ENCODE measurements around the gene RAI1. TPM values are rescaled to one million over a fixed set of nuclear protein-coding genes. Genes with fewer than 3 reads are reported as not detected.

Gene RAI1
- total RNA-seq, 1 experiment from 2014 or later, result 86.3 TPM

DNA sequence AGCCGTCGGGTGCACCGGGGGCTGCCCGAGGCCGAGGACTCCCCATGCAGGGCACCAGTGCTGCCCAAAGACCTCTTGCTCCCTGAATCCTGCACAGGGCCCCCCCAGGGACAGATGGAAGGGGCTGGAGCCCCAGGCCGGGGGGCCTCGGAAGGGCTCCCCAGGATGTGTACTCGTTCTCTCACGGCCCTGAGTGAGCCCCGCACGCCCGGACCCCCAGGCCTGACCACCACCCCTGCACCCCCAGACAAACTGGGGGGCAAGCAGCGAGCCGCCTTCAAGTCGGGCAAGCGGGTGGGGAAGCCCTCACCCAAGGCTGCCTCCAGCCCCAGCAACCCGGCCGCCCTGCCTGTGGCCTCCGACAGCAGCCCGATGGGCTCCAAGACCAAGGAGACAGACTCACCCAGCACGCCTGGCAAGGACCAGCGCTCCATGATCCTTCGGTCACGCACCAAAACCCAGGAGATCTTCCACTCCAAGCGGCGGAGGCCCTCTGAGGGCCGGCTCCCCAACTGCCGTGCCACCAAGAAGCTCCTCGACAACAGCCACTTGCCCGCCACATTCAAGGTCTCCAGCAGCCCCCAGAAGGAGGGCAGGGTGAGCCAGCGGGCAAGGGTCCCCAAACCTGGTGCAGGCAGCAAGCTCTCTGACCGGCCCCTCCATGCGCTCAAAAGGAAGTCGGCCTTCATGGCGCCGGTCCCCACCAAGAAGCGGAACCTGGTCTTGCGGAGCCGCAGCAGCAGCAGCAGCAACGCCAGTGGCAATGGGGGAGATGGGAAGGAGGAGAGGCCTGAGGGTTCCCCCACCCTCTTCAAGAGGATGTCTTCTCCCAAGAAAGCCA, 114.9 kb downstream of the RAI1 start:
- ChIA-PET CTCF (no interaction called here), POLR2A (ENCODE audit: unreplicated experiment) (interaction anchor here (0.5 kb wide), 1 partner anchor 150 kb away, joined by 9 read pairs; no protein-coding TSS in a partner anchor)
- Histone ChIP-seq H3K9me3 (ENCODE audit: insufficient read depth, low read depth) (no peaks in the 10 kb centered on the region), H3K4me1 (replicated peaks; ENCODE audit: insufficient read depth) (no peaks in the 10 kb centered on the region), H3K4me3 (no peak overlapping the region), H3K4me2 (no peak overlapping the region), H4K20me1 (ENCODE audit: insufficient read depth) (peaks cover 92% of the 10 kb centered on the region), H3K79me2 (ENCODE audit: low read depth) (no peaks in the 10 kb centered on the region), H3K27ac (no peak overlapping the region), H2AFZ (no peak overlapping the region), H3K27me3 (ENCODE audit: insufficient read depth, low read depth) (no peaks in the 10 kb centered on the region), H3K36me3 (ENCODE audit: low read depth) (0 out of 2 replicates have a peak, but pooled peaks cover 4% of the 10 kb centered on the region), H3K9me2 (ENCODE audit: insufficient read depth) (no peaks in the 10 kb centered on the region), H3F3A (ENCODE audit: insufficient read depth, low read depth) (no peaks in the 10 kb centered on the region)
- intact Hi-C loops (cut with micrococcal nuclease; ENCODE audit: unreplicated experiment), result no loop called here
- TF ChIP-seq, protein P1, sequence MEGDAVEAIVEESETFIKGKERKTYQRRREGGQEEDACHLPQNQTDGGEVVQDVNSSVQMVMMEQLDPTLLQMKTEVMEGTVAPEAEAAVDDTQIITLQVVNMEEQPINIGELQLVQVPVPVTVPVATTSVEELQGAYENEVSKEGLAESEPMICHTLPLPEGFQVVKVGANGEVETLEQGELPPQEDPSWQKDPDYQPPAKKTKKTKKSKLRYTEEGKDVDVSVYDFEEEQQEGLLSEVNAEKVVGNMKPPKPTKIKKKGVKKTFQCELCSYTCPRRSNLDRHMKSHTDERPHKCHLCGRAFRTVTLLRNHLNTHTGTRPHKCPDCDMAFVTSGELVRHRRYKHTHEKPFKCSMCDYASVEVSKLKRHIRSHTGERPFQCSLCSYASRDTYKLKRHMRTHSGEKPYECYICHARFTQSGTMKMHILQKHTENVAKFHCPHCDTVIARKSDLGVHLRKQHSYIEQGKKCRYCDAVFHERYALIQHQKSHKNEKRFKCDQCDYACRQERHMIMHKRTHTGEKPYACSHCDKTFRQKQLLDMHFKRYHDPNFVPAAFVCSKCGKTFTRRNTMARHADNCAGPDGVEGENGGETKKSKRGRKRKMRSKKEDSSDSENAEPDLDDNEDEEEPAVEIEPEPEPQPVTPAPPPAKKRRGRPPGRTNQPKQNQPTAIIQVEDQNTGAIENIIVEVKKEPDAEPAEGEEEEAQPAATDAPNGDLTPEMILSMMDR (conservative IDR thresholded peaks at IDR 0.05), result no peak
- no peak for TF ChIP-seq EZH2 (IDR thresholded peaks at IDR 0.05; ENCODE audit: low read depth)
- BruUV-seq (replicated peaks), result no TSS peak
- DNase-seq, result no peak

- Histone ChIP-seq H3K27me3 (ENCODE audit: insufficient read depth, low read depth) (no peaks in the 10 kb centered on the region), H2AFZ (no peak overlapping the region), H3K4me3 (no peak overlapping the region), H3K4me2 (no peak overlapping the region), H3K27ac (no peak overlapping the region), H4K20me1 (ENCODE audit: insufficient read depth) (peaks cover 91% of the 10 kb centered on the region), H3K9me2 (ENCODE audit: insufficient read depth) (no peaks in the 10 kb centered on the region), H3K36me3 (ENCODE audit: low read depth) (0 out of 2 replicates have a peak, but pooled peaks cover 4% of the 10 kb centered on the region), H3F3A (ENCODE audit: insufficient read depth, low read depth) (no peaks in the 10 kb centered on the region), H3K4me1 (replicated peaks; ENCODE audit: insufficient read depth) (no peaks in the 10 kb centered on the region), H3K79me2 (ENCODE audit: low read depth) (no peaks in the 10 kb centered on the region), H3K9me3 (ENCODE audit: insufficient read depth, low read depth) (no peaks in the 10 kb centered on the region)
- POLR2A ChIA-PET (ENCODE audit: unreplicated experiment), result no interaction called here
- CTCF ChIA-PET, result no interaction called here
- no TSS peak for BruUV-seq (replicated peaks)
- DNase-seq, result no peak
- TF ChIP-seq EZH2 (IDR thresholded peaks at IDR 0.05; ENCODE audit: low read depth), result no peak
- TF ChIP-seq, protein P1 (conservative IDR thresholded peaks at IDR 0.05), result no peak
- intact Hi-C loops (cut with micrococcal nuclease; ENCODE audit: unreplicated experiment), result no loop called here
Observed at GRCh38 chr17:17796787-17797061, 115.5 kb downstream of the RAI1 start.

- Histone ChIP-seq H3K27me3 (ENCODE audit: insufficient read depth, low read depth) (no peaks in the 10 kb centered on the region), H3K36me3 (ENCODE audit: low read depth) (0 out of 2 replicates have a peak, but pooled peaks cover 4% of the 10 kb centered on the region), H3F3A (ENCODE audit: insufficient read depth, low read depth) (no peaks in the 10 kb centered on the region), H3K9me2 (ENCODE audit: insufficient read depth) (no peaks in the 10 kb centered on the region), H2AFZ (no peak overlapping the region), H3K9me3 (ENCODE audit: insufficient read depth, low read depth) (no peaks in the 10 kb centered on the region), H3K79me2 (ENCODE audit: low read depth) (no peaks in the 10 kb centered on the region), H4K20me1 (ENCODE audit: insufficient read depth) (peaks cover 91% of the 10 kb centered on the region), H3K4me3 (no peak overlapping the region), H3K27ac (no peak overlapping the region), H3K4me1 (replicated peaks; ENCODE audit: insufficient read depth) (no peaks in the 10 kb centered on the region), H3K4me2 (no peak overlapping the region)
- CTCF ChIA-PET, result no interaction called here
- BruUV-seq (replicated peaks), result TSS peak; percentile 5
- DNase-seq, result no peak
- TF ChIP-seq, protein P1 (conservative IDR thresholded peaks at IDR 0.05), result no peak
- no peak for TF ChIP-seq EZH2 (IDR thresholded peaks at IDR 0.05; ENCODE audit: low read depth)
- POLR2A ChIA-PET (ENCODE audit: unreplicated experiment), result no interaction called here
- intact Hi-C loops (cut with micrococcal nuclease; ENCODE audit: unreplicated experiment), result no loop called here
Observed at GRCh38 chr17:17797119-17797809, 116.0 kb downstream of the RAI1 start.

Data from PC-9 (cell line).